ENCODE data around the gene KITLG. TPM values are rescaled to one million over a fixed set of nuclear protein-coding genes. Genes with fewer than 3 reads are reported as not detected.

KITLG gene
- total RNA-seq, 1 donor from 2014 or later, result 9.0 TPM

GRCh38 chr12:88445705-88446394 is 134.4 kb downstream of the KITLG start:
- intact Hi-C loops (cut with DNase I), result no loop called here
- no peak for DNase-seq (ENCODE audit: low spot score)

GRCh38 chr12:88444481-88444880 is 135.8 kb downstream of the KITLG start:
- intact Hi-C loops (cut with DNase I), result no loop called here
- no peak for DNase-seq (ENCODE audit: low spot score)
